ENCODE measurements around the gene ATP10A.

ATP10A gene

DNA sequence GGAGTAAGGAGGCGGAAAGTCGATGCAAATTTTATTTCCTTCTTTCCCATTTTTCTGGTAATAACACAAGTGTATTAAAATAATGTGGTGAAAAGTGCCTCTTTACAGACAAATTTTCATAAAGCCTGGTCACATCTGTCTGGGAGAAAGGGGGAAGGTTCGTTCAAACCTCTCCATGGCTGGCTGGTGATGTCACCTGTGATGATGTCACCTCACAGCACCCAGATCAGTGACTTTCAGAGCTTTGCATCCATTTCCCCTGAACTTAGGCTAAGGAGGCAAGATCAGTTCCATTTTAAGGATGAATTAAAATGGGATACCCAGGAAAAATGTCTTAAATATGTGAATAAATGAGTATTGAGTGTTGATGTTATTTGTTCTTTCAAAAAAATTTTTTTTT is 34.1 kb downstream of the ATP10A start:
- no peak for DNase-seq (ENCODE audit: low read depth)

DNA sequence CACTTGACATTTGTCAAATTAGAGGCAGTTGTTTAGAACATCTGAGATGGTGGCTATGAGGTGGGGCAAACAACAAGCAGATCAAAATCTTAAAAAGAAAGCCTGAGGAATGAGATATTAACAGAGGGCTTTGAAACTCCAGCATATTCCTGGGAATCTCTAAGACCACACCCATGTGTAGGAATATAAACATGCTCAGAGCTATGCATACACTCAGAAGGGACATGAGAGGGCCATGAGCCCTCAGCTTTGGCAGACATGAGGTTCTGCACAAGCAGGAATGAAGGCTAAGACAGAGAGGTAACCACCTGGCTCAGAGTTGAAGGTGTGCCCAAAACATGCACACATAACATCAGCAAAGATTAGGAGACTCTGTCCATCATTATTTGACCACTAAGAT is 37.9 kb downstream of the ATP10A start:
- no peak for DNase-seq (ENCODE audit: low read depth)

DNA sequence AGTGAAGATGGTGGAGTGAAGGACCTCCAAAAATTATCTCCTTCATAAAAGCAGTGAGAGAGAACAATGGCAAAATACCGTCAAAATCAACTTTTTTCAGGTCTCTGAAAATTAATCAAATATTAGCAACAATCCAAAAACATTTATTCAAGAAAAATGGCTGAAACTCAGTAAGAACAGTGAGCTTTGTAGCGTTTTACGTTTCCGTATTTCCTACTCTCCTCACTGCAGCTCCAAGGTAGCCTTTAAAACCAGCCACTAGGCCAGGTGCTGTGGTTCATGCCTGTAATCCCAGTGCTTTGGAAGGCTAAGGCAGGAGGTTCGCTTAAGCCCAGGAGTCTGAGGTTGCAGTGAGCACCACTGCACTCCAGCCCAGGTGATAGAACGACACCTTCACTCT is 38.5 kb downstream of the ATP10A start:
- DNase-seq (ENCODE audit: low read depth), result no peak

DNA sequence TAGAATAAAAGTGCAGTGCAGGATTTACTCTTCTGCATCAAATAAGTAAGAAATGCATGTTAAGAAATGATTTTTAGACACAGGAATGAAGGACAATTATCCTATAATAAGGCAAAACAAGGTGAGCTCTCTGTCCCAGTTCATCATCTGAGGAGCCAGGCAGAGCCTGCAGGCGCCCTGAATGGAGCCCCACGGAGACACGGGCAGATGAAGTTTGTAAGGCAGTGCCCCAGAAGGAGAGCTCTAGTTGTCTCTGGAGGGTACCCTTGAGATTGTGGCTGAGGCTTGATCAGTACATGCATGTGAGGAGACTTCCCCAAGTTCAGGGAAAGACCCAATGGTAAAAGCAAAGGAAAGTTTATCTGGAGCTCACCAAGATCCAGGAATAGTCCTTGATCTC is 50.3 kb downstream of the ATP10A start:
- DNase-seq (ENCODE audit: low read depth), result no peak

DNA sequence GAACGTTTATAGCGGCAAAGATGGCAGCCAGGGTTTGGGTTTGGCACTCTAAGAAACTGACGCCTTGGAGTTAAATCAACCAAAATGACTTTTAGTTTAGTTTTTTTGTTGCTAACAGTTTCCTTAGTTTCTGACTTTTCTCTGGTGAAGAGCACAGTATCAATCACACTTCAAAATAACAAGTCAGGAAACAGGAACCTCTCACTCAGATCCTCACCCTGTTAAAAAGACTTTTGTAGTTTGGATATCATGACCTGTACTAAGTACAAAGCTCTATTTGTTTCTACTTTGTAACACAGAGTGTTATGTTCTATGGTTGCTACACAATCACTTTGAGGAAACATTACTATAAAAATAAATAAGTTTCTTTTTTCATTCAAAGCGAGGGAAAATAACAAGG is 51.1 kb downstream of the ATP10A start:
- no peak for DNase-seq (ENCODE audit: low read depth)

DNA sequence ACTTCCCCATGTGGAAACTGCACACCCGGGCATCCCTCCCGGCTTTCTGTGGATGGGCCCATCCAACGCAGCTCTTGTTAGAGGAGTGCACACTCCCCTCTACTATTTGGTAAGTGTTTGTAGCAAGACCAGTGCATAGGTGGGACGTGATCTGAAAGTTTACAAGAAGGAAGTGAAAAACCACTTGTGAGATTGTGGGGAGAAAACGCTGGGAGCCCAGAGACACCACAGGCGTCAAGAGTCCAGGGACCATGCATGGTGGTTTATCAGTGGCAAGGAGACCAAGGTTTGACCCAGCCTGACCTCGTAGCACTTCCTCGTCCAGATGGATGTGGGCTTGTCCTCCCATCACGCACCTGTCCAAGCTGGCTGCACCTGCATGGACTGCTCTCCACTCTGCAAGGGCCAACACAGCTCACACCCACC is 51.6 kb downstream of the ATP10A start:
- no peak for DNase-seq (ENCODE audit: low read depth)

DNA sequence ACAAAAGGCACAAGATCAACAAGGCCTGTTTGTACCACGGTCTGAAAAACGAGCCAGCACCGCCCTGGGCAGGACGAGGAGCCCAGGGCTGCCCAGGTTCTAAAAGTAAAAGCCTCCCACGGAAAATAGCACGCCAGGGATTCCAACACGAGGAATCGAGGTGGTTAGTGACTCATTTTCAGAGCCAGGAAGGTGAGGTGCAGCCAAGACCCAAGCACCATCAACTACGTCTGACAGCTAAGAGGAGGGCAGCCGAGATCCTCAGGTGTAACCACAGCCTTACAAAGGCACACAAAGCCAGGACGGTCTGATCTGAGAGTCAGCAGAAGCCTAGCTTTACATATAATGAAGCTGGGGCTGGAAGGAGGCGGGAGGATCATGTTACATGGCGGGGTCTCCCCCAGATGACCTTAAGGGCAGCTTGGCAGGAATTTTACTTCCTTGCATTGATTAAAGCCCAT is 52.5 kb downstream of the ATP10A start:
- no peak for DNase-seq (ENCODE audit: low read depth)

DNA sequence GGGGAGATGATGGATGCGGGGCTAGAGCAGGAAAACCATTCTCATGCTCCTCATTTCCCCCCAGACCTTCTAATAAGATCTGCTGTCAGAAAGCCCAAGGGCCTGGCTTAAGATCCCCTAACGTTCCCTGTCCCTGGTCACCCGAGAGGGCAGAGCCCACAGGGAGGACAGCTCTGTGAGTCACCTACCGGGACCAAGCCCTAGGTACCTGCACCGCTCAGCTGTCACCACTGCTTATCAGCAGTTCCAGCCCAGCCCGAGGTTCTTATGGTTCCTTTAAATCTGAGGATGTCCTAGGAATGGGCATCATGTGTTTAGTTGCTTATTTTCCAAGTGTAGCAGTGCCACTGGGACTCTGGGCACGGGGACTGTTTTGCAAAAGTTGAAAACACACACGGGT is 53.0 kb downstream of the ATP10A start:
- DNase-seq (ENCODE audit: low read depth), result no peak

DNA sequence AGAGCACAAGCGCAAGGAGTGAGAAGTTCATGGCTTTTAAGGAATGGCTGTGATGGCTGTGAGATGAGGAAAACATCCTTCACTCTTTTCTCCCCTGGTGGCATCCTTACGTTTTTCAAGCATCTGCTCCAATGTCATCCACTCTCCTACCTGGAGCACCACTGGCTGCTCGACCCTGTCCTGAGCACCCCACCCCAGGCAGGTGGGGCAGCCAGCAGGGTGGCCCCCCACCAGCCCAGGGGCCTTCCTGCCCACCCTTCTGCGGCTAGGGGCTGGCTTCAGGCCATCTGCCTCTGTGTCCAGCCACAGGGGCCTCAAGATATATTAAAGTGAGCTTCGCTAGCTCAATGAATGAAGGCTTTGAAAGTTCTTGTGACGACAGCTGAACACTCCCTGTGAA is 56.1 kb downstream of the ATP10A start:
- no peak for DNase-seq (ENCODE audit: low read depth)

DNA sequence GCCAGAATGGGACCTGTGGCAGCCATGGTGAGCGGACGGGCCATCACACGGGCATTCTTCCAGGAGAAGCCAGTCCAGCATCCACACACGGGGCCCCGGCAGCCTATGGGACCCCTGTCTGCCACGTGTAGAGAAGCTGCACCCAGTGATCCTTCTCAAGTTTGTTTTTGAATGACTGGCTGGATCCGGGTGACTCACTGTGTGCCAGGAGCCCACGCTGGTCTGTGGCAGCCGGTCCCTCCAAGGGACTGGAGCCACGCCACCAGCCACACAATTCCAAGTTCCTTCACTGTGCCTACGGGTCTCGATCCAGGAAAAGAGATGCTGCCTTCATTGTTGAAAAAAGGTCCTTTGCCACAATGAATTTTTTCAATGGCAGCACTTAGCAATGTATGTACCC is 58.1 kb downstream of the ATP10A start:
- DNase-seq (ENCODE audit: low read depth), result no peak

DNA sequence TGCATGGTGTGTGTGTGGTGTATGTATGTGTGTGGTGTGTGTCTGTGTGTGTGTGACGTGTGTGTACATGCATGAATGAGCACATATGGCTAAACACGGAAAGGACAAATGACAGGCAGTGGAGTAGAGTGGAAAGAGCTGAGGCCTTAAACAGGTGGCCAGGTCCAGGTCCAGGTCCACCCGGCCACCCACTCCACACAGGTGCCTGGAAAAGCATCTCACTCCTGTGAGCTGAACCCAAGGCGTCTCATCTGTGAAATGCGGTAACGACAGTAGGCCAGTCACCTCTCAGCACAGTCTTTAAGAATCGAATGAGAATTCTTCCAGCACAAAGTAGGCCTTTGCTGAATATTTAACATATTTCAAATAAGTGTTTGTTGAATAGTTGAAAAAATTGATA is 58.7 kb downstream of the ATP10A start:
- DNase-seq (ENCODE audit: low read depth), result no peak

DNA sequence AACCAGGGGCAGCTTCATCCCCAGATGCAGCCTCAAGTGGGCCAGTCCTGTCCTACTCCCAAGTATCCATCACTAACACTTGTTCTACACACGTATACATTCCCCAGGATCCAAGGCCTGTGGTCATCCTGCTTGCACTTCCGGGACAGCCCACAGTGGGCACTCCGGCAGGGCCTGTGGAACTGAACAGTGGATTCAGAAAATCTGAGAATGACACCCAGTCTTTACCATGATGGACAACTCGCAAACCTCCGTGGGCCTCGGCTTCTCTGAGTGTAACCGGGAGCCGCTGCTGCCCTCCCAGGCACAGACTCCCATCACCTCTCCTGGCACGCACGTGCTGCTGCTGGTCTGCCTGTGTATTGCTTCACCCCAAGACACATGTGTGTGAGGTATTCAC is 59.6 kb downstream of the ATP10A start:
- no peak for DNase-seq (ENCODE audit: low read depth)

DNA sequence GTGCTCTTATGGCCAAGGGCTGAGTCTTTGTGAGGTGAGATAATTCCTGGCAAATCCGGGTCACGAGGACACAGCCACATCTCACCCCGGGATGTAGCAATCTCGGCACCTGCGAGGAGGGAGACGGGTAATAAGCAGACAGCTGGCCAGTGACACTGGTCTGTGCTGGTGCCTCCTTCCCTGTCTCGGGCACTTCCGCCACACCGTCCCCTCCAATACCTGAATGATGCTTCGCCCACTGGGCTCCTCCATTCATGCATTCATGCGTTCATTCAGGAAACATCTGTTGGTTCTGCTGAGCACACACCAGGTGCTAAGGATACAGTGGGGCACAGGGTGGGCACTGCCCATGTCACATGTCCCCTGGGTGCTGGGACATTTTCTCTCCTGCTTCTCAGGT is 60.1 kb downstream of the ATP10A start:
- DNase-seq (ENCODE audit: low read depth), result no peak

DNA sequence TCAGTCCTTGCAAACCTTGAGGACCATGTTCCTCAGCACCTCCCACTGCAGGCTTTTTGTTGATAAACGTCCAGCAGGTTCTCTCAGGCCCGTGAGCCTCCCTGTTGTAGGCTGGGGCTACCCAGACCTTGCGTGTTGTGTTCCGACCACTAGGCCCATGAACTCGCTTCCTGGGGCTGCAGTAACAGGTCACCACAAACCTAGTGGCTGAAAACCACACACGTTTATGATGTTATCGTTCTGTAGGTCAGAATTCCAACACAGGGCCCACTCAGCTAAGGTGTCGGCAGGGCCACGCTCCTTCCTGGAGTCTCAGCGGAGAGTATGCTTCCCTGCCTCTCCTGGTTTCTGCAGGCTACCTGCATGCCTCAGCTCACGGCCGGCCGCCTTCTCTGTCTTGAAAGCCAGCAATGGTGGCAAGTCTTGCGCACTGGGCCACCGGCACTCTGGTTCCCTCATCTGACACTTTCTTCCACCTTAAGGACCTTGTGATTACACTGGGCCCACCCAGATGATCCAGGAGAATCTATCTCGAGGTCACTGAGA is 60.8 kb downstream of the ATP10A start:
- DNase-seq (ENCODE audit: low read depth), result no peak

DNA sequence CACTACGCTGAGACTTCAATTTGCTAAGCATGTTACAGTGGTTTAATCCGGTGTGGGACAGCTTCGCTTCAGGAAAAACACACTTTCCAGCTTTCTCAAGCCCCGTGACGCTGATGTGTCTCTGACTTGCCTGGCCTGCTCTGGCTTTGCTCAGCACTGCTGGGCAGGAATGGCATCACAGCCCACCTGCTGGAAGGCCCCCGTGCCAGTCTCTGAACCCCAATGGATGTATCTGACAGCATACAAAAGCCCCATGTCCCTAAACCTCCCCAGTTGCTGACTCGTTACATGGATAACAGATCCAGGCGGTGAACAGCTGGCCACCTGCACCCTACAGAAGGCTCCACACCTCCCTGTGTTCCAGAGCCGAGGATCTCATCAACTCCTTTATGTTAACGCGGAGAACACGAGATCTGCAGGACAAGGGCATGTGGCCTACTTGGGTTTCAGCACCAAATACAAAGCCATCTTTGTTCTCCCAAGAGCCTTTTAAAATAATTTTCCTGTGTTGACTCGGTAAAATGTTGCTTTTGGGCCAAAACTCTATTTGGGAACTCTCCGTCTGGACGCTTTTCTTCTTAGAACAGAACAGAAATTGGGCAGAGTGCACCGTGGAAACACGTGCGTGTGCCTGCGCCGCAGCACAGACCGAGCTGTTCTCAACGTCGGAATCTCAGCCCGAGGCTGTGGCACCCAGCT is 61.4 kb downstream of the ATP10A start:
- DNase-seq (ENCODE audit: low read depth), result no peak

DNA sequence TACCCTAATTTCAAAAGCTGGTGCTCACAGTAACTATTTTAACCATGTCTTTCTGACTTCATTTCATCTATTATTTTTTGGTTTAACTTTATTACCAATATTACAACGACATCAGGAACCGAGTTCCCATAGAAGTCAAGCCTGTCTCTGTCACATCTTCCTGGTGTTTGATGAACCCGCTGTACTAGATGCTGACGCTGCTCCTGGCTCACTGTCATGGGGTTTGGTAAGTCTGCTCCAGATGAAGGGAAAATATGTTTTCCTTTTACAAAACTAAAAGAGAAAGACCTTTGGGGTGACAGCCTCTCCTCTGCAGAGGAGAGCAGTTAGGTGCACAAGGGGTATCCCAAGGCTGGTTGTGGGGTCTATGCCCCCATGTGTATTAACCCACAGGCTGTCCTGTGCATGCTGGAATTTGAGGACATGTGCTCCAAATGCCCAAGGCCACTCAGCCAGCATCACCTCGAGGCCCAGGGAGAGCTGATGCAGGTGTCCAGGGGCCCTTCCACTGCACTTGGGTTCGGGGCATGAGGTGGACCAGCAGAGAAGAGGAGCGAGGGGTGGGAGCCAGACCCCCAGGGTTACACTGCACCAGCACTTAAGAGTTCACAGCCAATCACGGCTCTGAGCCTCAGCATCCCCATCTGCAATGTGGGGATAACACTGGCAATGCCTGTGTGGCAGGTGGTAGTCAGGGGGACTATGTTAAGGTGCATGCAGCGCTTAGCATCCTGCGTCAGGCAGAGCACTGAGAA is 62.2 kb downstream of the ATP10A start:
- DNase-seq (ENCODE audit: low read depth), result no peak

DNA sequence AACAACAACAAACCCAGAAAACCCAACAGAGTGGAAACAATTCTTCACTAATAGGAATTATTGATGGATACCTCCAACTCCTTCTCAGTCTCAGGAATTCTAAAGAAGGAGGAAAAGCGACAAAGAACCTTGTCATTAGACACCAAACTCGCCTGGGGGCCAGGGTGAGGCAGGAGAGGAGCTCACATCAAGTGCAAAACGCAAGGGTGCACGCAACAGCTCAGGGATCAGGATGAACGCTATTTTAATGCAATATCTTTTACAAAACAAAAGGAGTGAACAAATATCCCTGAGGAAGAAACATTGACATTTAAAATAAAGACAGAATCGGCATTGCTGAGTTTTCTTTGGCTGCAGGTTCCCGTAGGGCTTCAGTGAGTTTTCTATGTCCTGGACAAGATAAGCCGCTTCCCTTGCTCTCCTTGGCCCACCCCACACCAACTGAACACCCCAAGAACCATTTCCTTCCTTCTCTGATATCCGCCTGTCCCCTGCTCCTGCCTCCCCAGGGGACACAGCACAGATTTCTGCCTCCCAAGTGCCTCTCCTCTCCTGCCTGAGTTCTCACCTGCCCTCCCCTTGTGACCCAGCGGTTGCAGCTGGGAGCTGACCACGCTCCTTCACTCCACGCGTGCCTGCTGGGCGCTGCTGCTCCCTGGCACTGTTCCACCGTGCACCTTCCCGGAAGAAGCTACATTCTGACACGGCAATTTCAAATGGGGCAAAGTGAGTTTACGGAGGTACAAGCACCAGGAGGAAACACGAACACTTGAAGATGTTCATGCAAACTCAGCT is 63.0 kb downstream of the ATP10A start:
- no peak for DNase-seq (ENCODE audit: low read depth)

DNA sequence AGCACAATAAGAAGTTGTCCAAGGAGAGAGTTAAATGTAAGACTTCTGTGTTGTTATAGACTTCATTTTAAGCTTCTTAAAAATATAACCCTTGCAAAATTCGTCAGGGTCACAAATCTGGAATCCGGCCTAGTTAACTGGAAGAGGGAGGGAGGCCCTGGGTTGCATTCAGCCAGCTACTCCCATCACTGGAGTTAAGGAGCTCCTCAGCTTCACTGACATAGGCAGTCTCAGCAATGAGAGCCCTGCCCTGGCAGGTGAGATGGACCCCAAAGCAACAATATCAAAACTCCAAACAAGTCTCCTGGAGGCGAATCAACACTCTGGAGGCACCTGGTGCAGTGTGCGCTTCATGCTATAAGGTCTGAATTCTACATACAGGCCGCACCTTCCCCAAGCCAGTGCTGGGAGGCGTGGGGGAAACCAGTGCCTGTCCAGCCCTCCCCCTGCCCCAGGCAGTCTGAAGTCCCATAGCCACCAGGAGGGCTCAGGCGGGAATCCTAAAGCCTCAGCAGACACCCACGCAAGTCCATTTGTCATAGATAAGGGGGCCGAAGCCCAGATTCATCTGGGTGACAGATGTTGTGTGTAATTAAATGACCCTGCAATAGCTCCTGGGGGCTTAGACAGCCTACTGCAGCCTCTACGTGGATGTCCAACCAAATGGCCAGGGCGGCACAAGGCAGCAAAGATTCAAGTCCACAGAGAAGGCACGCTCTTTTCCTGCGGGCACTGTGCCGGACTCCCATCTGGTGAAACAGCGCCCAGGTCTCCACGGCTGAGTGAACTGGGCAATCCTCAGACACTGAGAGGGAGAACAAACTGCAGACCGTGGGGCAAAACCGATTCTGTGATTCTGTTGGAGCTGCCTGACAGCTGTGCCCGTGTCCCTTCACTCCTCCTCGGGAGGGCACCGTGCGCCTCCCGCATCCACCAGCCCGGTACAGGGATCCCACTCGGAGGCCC is 64.9 kb downstream of the ATP10A start:
- no peak for DNase-seq (ENCODE audit: low read depth)

DNA sequence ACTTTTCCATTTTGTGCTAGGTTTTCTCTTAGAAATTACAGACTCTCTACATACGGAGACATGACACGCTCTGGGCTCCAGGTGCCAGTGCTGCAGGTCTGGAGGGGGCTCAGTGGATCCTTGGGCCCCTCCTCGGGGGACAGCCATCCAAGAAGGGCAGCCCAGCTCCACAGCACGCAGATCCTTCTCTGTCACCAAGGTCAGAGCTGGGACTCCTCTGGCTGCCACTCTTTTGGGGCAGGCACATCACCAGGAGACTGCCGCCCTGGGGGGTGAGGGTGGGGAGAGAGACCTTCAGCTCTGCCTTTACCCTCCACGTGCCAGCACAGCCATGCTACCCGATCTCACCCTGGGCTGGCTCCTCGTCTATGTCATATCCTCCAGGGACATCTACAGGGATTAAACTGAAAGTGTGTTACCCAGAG is 65.6 kb downstream of the ATP10A start:
- no peak for DNase-seq (ENCODE audit: low read depth)

DNA sequence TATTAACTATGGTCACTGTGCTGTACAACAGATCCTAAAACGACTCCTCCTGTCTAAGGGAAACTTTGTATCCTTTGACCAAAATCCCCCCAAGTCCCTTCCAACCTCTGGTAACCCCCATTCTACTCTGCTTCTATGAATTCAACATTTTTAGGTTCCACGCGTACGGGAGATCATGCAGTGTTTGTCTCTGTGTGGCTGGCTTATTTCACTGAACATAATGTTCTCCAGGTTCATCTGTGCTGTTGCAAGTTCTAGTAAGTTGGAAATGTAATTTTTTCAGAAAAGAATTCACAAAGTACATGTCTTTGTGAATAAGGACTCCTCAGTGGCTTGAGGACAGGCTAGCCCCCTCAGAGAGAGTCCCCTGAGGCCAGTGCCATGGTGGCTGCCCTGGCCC is 66.1 kb downstream of the ATP10A start:
- no peak for DNase-seq (ENCODE audit: low read depth)

DNA sequence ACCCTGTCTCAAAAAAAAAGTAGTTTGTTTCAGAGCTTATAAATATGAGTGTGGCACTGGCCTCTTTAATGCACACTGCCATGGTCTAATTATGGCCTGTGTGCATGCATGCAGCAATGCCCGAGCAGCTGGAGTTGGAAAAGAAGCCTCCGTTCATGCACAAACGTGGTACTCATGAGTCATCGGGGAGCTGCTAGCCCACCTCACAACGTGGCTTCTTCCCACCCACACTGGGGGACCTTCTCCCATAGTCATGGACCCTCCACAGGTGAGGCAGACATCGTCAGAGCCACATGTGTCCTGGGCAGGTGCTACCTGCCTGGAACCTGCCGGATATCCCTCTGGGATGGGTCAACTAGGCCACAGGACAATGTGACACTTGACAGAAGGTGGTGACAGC is 66.7 kb downstream of the ATP10A start:
- DNase-seq (ENCODE audit: low read depth), result no peak

Data from stimulated activated CD8-positive, alpha-beta memory T cell treated with anti-CD3 and anti-CD28 coated beads, Interleukin-15, amount 100 ng/mL, for 24 hours (primary cell).